Fibroblast of skin of left quadriceps (primary cell): Measurements from ENCODE around the gene CD40.
A peak's percentile ranks its signal among the peaks of the same experiment; 100 is the strongest.

Experiments used
- DNase-seq, 2 experiments: peaks; one replicate each; pipeline ENCODE4 v3.0.0-alpha.2; 2013; ENCODE audit warnings: low read depth in 2 of 2

CD40 gene

GRCh38 chr20:46173652-46174468, 55.7 kb downstream of the CD40 start:
- no peak for DNase-seq

GRCh38 chr20:46174469-46175126, 56.5 kb downstream of the CD40 start:
- peak; percentile 5 to 6 for DNase-seq

- DNase-seq = no peak
These were observed 57.0 kb downstream of the CD40 start for GRCh38 chr20:46175127-46175494.

- DNase-seq = no peak
These were observed 58.7 kb downstream of the CD40 start for GRCh38 chr20:46176739-46177378.

- no peak for DNase-seq
These were observed 59.7 kb downstream of the CD40 start for GRCh38 chr20:46177768-46178167.

GRCh38 chr20:46178891-46179290, 60.8 kb downstream of the CD40 start:
- DNase-seq = no peak
